Fibroblast of the conjunctiva (primary cell): Measurements from ENCODE around the gene UQCRC2.
"Not testable (repeated sequence)": the region's sequence is repeated elsewhere in the genome, so short reads cannot be mapped to it uniquely, and the experiment has no call there.

ENCODE experiments used
- DNase-seq: peaks from one replicate; pipeline ENCODE4 v3.0.0-alpha.2; 2010; ENCODE audit warnings: low read depth

UQCRC2 gene

GRCh38 chr16:21982108-21982507 is 28.9 kb downstream of the UQCRC2 start:
- no peak for DNase-seq

GRCh38 chr16:21984062-21984461 is 30.9 kb downstream of the UQCRC2 start:
- no peak for DNase-seq

- no peak for DNase-seq
Measured at GRCh38 chr16:21985524-21985923, 32.4 kb downstream of the UQCRC2 start.

- DNase-seq: no peak
Measured at GRCh38 chr16:21986692-21987246, 33.6 kb downstream of the UQCRC2 start.

- no peak for DNase-seq
Measured at GRCh38 chr16:21987498-21987897, 34.3 kb downstream of the UQCRC2 start.

- DNase-seq: no peak
Measured at GRCh38 chr16:21989133-21989532, 36.0 kb downstream of the UQCRC2 start.

- DNase-seq: no peak
Measured at GRCh38 chr16:21989751-21990150, 36.6 kb downstream of the UQCRC2 start.

GRCh38 chr16:21990381-21990944 is 37.3 kb downstream of the UQCRC2 start:
- no peak for DNase-seq

- no peak for DNase-seq
Measured at GRCh38 chr16:21991621-21992020, 38.5 kb downstream of the UQCRC2 start.

- no peak for DNase-seq
Measured at GRCh38 chr16:21994856-21995465, 41.8 kb downstream of the UQCRC2 start.

GRCh38 chr16:21996923-21997696 is 43.9 kb downstream of the UQCRC2 start:
- DNase-seq: no peak

GRCh38 chr16:21997697-21998480 is 44.7 kb downstream of the UQCRC2 start:
- no peak for DNase-seq

GRCh38 chr16:22001591-22001990 is 48.4 kb downstream of the UQCRC2 start:
- no peak for DNase-seq

- DNase-seq: not testable (repeated sequence)
Measured at GRCh38 chr16:22002047-22002446, 48.9 kb downstream of the UQCRC2 start.

- DNase-seq: no peak
Measured at GRCh38 chr16:22003195-22003594, 50.0 kb downstream of the UQCRC2 start.

GRCh38 chr16:22004341-22004740 is 51.2 kb downstream of the UQCRC2 start:
- no peak for DNase-seq

- no peak for DNase-seq
Measured at GRCh38 chr16:22005746-22006145, 52.6 kb downstream of the UQCRC2 start.

- DNase-seq: no peak
Measured at GRCh38 chr16:22006636-22007035, 53.5 kb downstream of the UQCRC2 start.

- DNase-seq: no peak
Measured at GRCh38 chr16:22007159-22007508, 54.0 kb downstream of the UQCRC2 start.

GRCh38 chr16:22007509-22008214 is 54.5 kb downstream of the UQCRC2 start, which contains the start of gene MOSMO:
Gene MOSMO (plus strand): TSS chr16:22008111. CDS start chr16:22008302, 191 bp downstream.
- DNase-seq: no peak

GRCh38 chr16:22008215-22009059 is 55.3 kb downstream of the UQCRC2 start:
- DNase-seq: no peak
